H1 (cell line): ENCODE measurements around the gene GRIN3A. TPM values are rescaled to one million over a fixed set of nuclear protein-coding genes. Genes with fewer than 3 reads are reported as not detected.

ENCODE experiments used
- CTCF ChIA-PET: fragments of 300-600 bp; sonication (Branson Sonifier 250); formaldehyde crosslinking; loops from one replicate; lab custom pipeline; 2021; ENCODE audit not compliant: partially characterized antibody; lab: Charles Lee
- POLR2A ChIA-PET: fragments of 300-600 bp; sonication (Branson Sonifier 250); formaldehyde crosslinking; loops from one replicate; lab custom pipeline; 2021; ENCODE audit warnings: inconsistent platforms; ENCODE audit not compliant: partially characterized antibody; lab: Charles Lee
- DNase-seq, 2 experiments: peaks; one replicate each; pipeline versions ENCODE4 v3.0.0 to v3.0.0-alpha.2; 2010 to 2022; ENCODE audit warnings: low spot score in 2 of 2, low read depth in 1 of 2, mixed read lengths in 1 of 2
- FAIRE-seq: peaks from 2 replicates; lab custom pipeline; 2011; peaks lifted over from hg19 to GRCh38; lab: Jason Lieb, UNC
- H2AFZ ChIP-seq: 2 replicates; pipeline ENCODE4 v1.8.1; 2012; ENCODE audit warnings: low read length, inconsistent platforms
- H2AK5ac ChIP-seq: 2 replicates; pipeline ENCODE4 v1.6.1; 2013; ENCODE audit warnings: low read depth, low read length
- H2BK120ac ChIP-seq: replicated peaks from 2 replicates; pipeline ENCODE3; 2013; ENCODE audit warnings: low read depth, low read length, inconsistent platforms
- H2BK12ac ChIP-seq: 2 replicates; pipeline ENCODE4 v1.6.1; 2013; ENCODE audit warnings: low read depth, low read length
- H2BK15ac ChIP-seq: 2 replicates; pipeline ENCODE4 v1.6.1; 2013; ENCODE audit warnings: low read length
- H2BK20ac ChIP-seq: 2 replicates; pipeline ENCODE4 v1.6.1; 2013; ENCODE audit warnings: low read length
- H2BK5ac ChIP-seq: 2 replicates; pipeline ENCODE4 v1.6.1; 2013; ENCODE audit warnings: low read depth, low read length
- H3K14ac ChIP-seq: 2 replicates; pipeline ENCODE4 v1.6.1; 2013; ENCODE audit warnings: inconsistent platforms; ENCODE audit not compliant: insufficient read length
- H3K18ac ChIP-seq: 2 replicates; pipeline ENCODE4 v1.6.1; 2013; ENCODE audit warnings: low read length; ENCODE audit errors: extremely low read depth
- H3K23ac ChIP-seq: 2 replicates; pipeline ENCODE4 v1.6.1; 2013; ENCODE audit warnings: inconsistent platforms; ENCODE audit not compliant: insufficient read length
- H3K23me2 ChIP-seq: 2 replicates; pipeline ENCODE4 v1.6.1; 2013; ENCODE audit warnings: low read depth, low read length
- H3K27ac ChIP-seq: 2 replicates; pipeline ENCODE4 v1.6.1; 2011; ENCODE audit warnings: low read depth, low read length, inconsistent platforms
- H3K27me3 ChIP-seq, 4 experiments: replicated peaks in 1 of 4; 1 replicate in 1 of 4; 2 replicates in 3 of 4; pipeline versions ENCODE4 v1.6.1 to v1.8.1; 2011 to 2013; ENCODE audit warnings: low read length in 3 of 4, mild to moderate bottlenecking in 3 of 4, inconsistent platforms in 2 of 4, mixed read lengths in 2 of 4, moderate library complexity in 1 of 4; ENCODE audit not compliant: control insufficient read depth in 3 of 4, insufficient read depth in 3 of 4; ENCODE audit errors: extremely low read depth in 1 of 4
- H3K36me3 ChIP-seq, 4 experiments: 2 replicates each; pipeline versions ENCODE4 v1.6.1 to v1.8.1; 2011 to 2013; ENCODE audit warnings: mild to moderate bottlenecking in 4 of 4, low read length in 3 of 4, moderate library complexity in 2 of 4, control low read depth in 1 of 4, inconsistent platforms in 1 of 4; ENCODE audit not compliant: insufficient read depth in 4 of 4, control insufficient read depth in 2 of 4
- H3K4ac ChIP-seq: replicated peaks from 2 replicates; pipeline ENCODE3; 2013; ENCODE audit warnings: low read length, low read depth, mixed read lengths, inconsistent platforms; ENCODE audit not compliant: insufficient read length
- H3K4me1 ChIP-seq, 4 experiments: replicated peaks in 1 of 4; 1 replicate in 1 of 4; 2 replicates in 3 of 4; pipeline versions ENCODE4 v1.6.1 to v1.8.1; 2011 to 2013; ENCODE audit warnings: low read length in 3 of 4, inconsistent platforms in 2 of 4, mixed read lengths in 1 of 4; ENCODE audit not compliant: insufficient read depth in 4 of 4, control insufficient read depth in 3 of 4
- H3K4me2 ChIP-seq, 2 experiments: 2 replicates each; pipeline versions ENCODE4 v1.6.1 to v1.8.1; 2011 to 2013; ENCODE audit warnings: low read depth in 2 of 2, low read length in 2 of 2, control low read depth in 1 of 2, inconsistent platforms in 1 of 2, mild to moderate bottlenecking in 1 of 2; ENCODE audit not compliant: insufficient read depth in 1 of 2
- H3K4me3 ChIP-seq, 4 experiments: fragments of 200-600, 300-600 bp in 1 of 4; sonication (generic), shearing (Covaris generic), sonication (Bioruptor Twin) in 1 of 4; 2 replicates each; pipeline versions ENCODE4 v1.5.1 to v1.8.1; 2011 to 2016; ENCODE audit warnings: low read length in 4 of 4, low read depth in 3 of 4, control low read depth in 2 of 4, inconsistent platforms in 2 of 4, mild to moderate bottlenecking in 2 of 4, mixed read lengths in 1 of 4, moderate library complexity in 1 of 4; ENCODE audit not compliant: insufficient read depth in 2 of 4; ENCODE audit errors: extremely low read depth in 1 of 4
- H3K56ac ChIP-seq: replicated peaks from 2 replicates; pipeline ENCODE3; 2013; ENCODE audit warnings: low read depth, mild to moderate bottlenecking, mixed read lengths, low read length, inconsistent platforms; ENCODE audit not compliant: insufficient read length
- H3K79me1 ChIP-seq: 2 replicates; pipeline ENCODE4 v1.6.1; 2013; ENCODE audit warnings: low read depth, low read length, control low read depth
- H3K79me2 ChIP-seq, 2 experiments: 2 replicates each; pipeline versions ENCODE4 v1.6.1 to v1.8.1; 2012 to 2013; ENCODE audit warnings: low read length in 2 of 2, mild to moderate bottlenecking in 2 of 2, inconsistent platforms in 1 of 2; ENCODE audit not compliant: insufficient read depth in 2 of 2, control insufficient read depth in 1 of 2
- H3K9ac ChIP-seq, 4 experiments: replicated peaks in 1 of 4; 1 replicate in 1 of 4; 2 replicates in 3 of 4; pipeline versions ENCODE4 v1.6.1 to v1.8.1; 2011 to 2013; ENCODE audit warnings: low read depth in 3 of 4, low read length in 3 of 4, control low read depth in 2 of 4, mild to moderate bottlenecking in 2 of 4, moderate library complexity in 2 of 4, inconsistent platforms in 1 of 4; ENCODE audit errors: extremely low read depth in 1 of 4
- H3K9me3 ChIP-seq, 2 experiments: 2 replicates each; pipeline versions ENCODE4 v1.6.1 to v1.8.1; 2012 to 2013; ENCODE audit warnings: mild to moderate bottlenecking in 2 of 2, moderate library complexity in 2 of 2, control low read depth in 1 of 2, inconsistent platforms in 1 of 2, low read depth in 1 of 2, low read length in 1 of 2, mixed read lengths in 1 of 2; ENCODE audit not compliant: insufficient read depth in 2 of 2
- H4K20me1 ChIP-seq, 2 experiments: replicated peaks in 1 of 2; 2 replicates each; pipeline versions ENCODE3 to v1.8.1; 2011 to 2013; ENCODE audit warnings: inconsistent platforms in 2 of 2, low read length in 2 of 2, mild to moderate bottlenecking in 1 of 2; ENCODE audit not compliant: insufficient read depth in 2 of 2, control insufficient read depth in 1 of 2
- H4K5ac ChIP-seq: 2 replicates; pipeline ENCODE4 v1.6.1; 2013; ENCODE audit warnings: low read length, low read depth, mixed read lengths, inconsistent platforms; ENCODE audit not compliant: insufficient read length
- H4K8ac ChIP-seq: 2 replicates; pipeline ENCODE4 v1.8.0; 2013; ENCODE audit warnings: mild to moderate bottlenecking, moderate library complexity, low read length, inconsistent platforms; ENCODE audit not compliant: insufficient read depth; ENCODE audit errors: extremely low read depth
- H4K91ac ChIP-seq: replicated peaks from 2 replicates; pipeline ENCODE3; 2013; ENCODE audit warnings: low read length, mixed read lengths, inconsistent platforms; ENCODE audit not compliant: insufficient read length
- CREB1 ChIP-seq: IDR thresholded peaks from 2 replicates; pipeline ENCODE4 v1.6.1; 2012; ENCODE audit warnings: inconsistent platforms
- RBBP5 ChIP-seq: IDR thresholded peaks from 2 replicates; pipeline ENCODE4 v1.7.1; 2012; ENCODE audit warnings: low read depth, mild to moderate bottlenecking, inconsistent platforms, low read length, moderate library complexity, borderline replicate concordance
- RFX5 ChIP-seq: IDR thresholded peaks from 2 replicates; pipeline ENCODE4 v1.6.1; 2011; ENCODE audit warnings: low read depth, low read length, improper control_type of control experiment, borderline replicate concordance
- SIN3A ChIP-seq, 2 experiments: IDR thresholded peaks in 1 of 2; conservative IDR thresholded peaks in 1 of 2; 2 replicates each; pipeline ENCODE4 v1.6.1; 2011 to 2012; ENCODE audit warnings: low read length in 2 of 2, improper control_type of control experiment in 1 of 2, low read depth in 1 of 2, mild to moderate bottlenecking in 1 of 2
- SRF ChIP-seq: IDR thresholded peaks from 2 replicates; pipeline ENCODE4 v1.6.1; 2011; ENCODE audit warnings: mild to moderate bottlenecking, low read depth, low read length, moderate library complexity
- YY1 ChIP-seq: IDR thresholded peaks from 2 replicates; pipeline ENCODE4 v1.6.1; 2011; ENCODE audit warnings: low read depth, mild to moderate bottlenecking, low read length
- WGBS, 2 experiments: shearing (Covaris generic) in 1 of 2; methylation state at CpG; one replicate each; pipeline versions ENCODE4 v1.1.6 to v1.1.7; 2013 to 2015; ENCODE audit warnings: low lambda C conversion rate in 2 of 2, mixed read lengths in 2 of 2, inconsistent platforms in 1 of 2, low coverage in 1 of 2, missing lambda C conversion rate in 1 of 2; ENCODE audit not compliant: insufficient replicate concordance in 2 of 2, insufficient coverage in 1 of 2, insufficient read length in 1 of 2; ENCODE audit errors: extremely low coverage in 1 of 2, missing lambda C conversion rate in 1 of 2; 5-methylcytosine and 5-hydroxymethylcytosine counted together
- polyA plus RNA-seq, 7 experiments: library from polyadenylated mRNA; depleted of rRNA in 3 of 7; stranded (reverse) in 5 of 7; unstranded in 2 of 7; fragments of >200 nt in 5 of 7; fragments of 200-250 nt in 2 of 7; gene quantifications; 1 replicate in 5 of 7; 2 replicates in 1 of 7; 4 replicates in 1 of 7; pipeline versions ENCODE4 v1.2.1 to v1.2.3, GENCODE V29; 2011 to 2013; ENCODE audit warnings: missing spikeins in 2 of 7, mixed read lengths in 2 of 7
- total RNA-seq: library from RNA; stranded (reverse); fragmentation: NEBNext Ultra II Directional; extraction: Animal tissue kit (Norgen Biotek cat#: 25700); gene quantifications from 2 replicates; pipeline ENCODE4 v1.2.1, GENCODE V29; 2021

GRIN3A gene
- total and polyA plus RNA-seq, 2 of the 8 experiments (the other 6 are each of a cell fraction or from before 2014, with no cell fraction given), result 0.04 TPM; not detected in 1

GRCh38 chr9:101716629-101717028 lies 21.8 kb downstream of the GRIN3A start:
- DNase-seq, result no peak
- H2BK15ac ChIP-seq, result no peak overlapping the region
- no peaks in the 10 kb centered on the region for H3K23me2 ChIP-seq
- H3K4me1 ChIP-seq, result no peaks in the 10 kb centered on the region
- H3K4me2 ChIP-seq, result no peak overlapping the region
- H3K79me2 ChIP-seq, result no peaks in the 10 kb centered on the region
- H3K4ac ChIP-seq, result no peak overlapping the region
- H4K91ac ChIP-seq, result no peak overlapping the region
- FAIRE-seq, result no peak
- H2BK5ac ChIP-seq, result no peak overlapping the region
- WGBS, 2 experiments, result 94% methylated on average over 2 of the region's 2 CpGs; no CpG with 5 or more reads in 1 of the 2 experiments
- no peaks in the 10 kb centered on the region for H3K36me3 ChIP-seq
- H3K56ac ChIP-seq, result no peak overlapping the region
- H3K18ac ChIP-seq, result no peak overlapping the region
- H3K9me3 ChIP-seq, result no peaks in the 10 kb centered on the region
- ChIA-PET POLR2A (no interaction called here), CTCF (no interaction called here)
- no peak overlapping the region for H4K5ac ChIP-seq
- no peaks in the 10 kb centered on the region for H3K27me3 ChIP-seq
- H4K20me1 ChIP-seq, result no peaks in the 10 kb centered on the region
- no peaks in the 10 kb centered on the region for H3K79me1 ChIP-seq
- H2BK120ac ChIP-seq, result no peak overlapping the region
- no peak overlapping the region for H2AK5ac ChIP-seq
- no peak overlapping the region for H3K27ac ChIP-seq
- H3K14ac ChIP-seq, result no peak overlapping the region
- TF ChIP-seq SIN3A (conservative IDR thresholded peaks at IDR 0.05 in 1 of 2, IDR thresholded peaks at IDR 0.05 in 1 of 2; ENCODE audit: low read depth in 1 of 2, low read length in 2 of 2) (no peak), CREB1 (no peak), SRF (no peak), YY1 (no peak), RFX5 (no peak), RBBP5 (no peak)
- no peak overlapping the region for H3K4me3 ChIP-seq
- H2BK20ac ChIP-seq, result no peak overlapping the region
- no peak overlapping the region for H2BK12ac ChIP-seq
- H4K8ac ChIP-seq, result no peak overlapping the region
- no peak overlapping the region for H2AFZ ChIP-seq
- H3K9ac ChIP-seq, result no peak overlapping the region
- H3K23ac ChIP-seq, result no peak overlapping the region
